ENCODE measurements around the gene DLG1. TPM values are rescaled to one million over a fixed set of nuclear protein-coding genes. Genes with fewer than 3 reads are reported as not detected.
"Not testable (repeated sequence)": the region's sequence is repeated elsewhere in the genome, so short reads cannot be mapped to it uniquely, and the experiment has no call there.

DLG1 gene
- total and polyA plus RNA-seq, 4 donors = 12.7 to 51.2 (median 22.3) TPM

DNA sequence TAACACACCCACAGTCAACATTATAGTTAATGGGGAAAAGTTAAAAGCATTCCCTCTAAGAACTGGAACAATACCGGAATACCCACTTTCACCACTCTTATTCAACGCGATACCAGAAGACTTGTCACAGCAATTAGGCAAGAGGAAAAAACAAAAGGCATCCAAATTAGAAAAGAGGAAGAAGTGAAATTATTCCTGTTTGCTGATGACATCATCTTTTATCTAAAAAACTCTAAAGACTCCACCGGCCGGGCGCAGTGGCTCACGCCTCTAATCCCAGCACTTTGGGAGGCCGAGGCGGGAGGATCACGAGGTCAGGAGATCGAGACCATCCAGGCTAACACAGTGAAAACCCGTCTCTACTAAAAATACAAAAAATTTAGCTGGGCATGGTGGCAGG lies 97.6 kb downstream of the DLG1 start:
- WGBS = 96% methylated on average over 12 of the region's 12 CpGs
- not testable (repeated sequence) for H3K4me3 ChIP-seq (ENCODE audit: low read depth in 1 of 3, low read length in 3 of 3); H3K27ac ChIP-seq (ENCODE audit: low read depth in 1 of 2, low read length in 2 of 2); H3K4me1 ChIP-seq (ENCODE audit: control insufficient read depth in 4 of 4, insufficient read depth in 4 of 4, low read length in 3 of 4); H3K9me3 ChIP-seq (ENCODE audit: control insufficient read depth in 4 of 4, low read length in 3 of 4); DNase-seq (ENCODE audit: low spot score); H3K27me3 ChIP-seq (ENCODE audit: control insufficient read depth in 4 of 4, insufficient read depth in 4 of 4, low read length in 3 of 4); H3K36me3 ChIP-seq (ENCODE audit: control insufficient read depth in 4 of 4, insufficient read depth in 3 of 4, low read depth in 1 of 4, low read length in 3 of 4); H3K9ac ChIP-seq (ENCODE audit: low read depth in 1 of 2, low read length in 2 of 2)

DNA sequence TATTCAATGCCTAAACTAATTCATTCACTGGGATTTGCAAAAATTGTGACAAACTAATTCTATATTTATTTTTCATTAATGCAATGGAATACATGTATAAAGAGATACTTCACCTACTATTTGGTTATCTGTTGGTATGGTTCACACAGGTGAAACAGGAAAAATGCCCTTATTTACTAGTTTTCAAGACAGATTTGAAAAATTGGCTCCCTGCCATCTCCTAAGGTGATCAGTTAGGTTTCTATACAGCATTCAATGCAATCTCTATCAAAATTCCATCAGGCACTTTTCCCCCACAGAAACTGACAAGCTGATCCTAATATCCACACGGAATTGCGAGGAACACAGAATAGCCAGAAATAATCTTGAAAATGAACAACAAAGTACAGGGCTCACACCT lies 101.1 kb downstream of the DLG1 start:
- H3K4me1 ChIP-seq (ENCODE audit: control insufficient read depth in 4 of 4, insufficient read depth in 4 of 4, low read length in 3 of 4) = peaks cover 0 to 3% (median 0%) of the 10 kb centered on the region in 4 donors
- no peak overlapping the region for H3K27ac ChIP-seq (ENCODE audit: low read depth in 1 of 2, low read length in 2 of 2)
- no peaks in the 10 kb centered on the region for H3K36me3 ChIP-seq (ENCODE audit: control insufficient read depth in 4 of 4, insufficient read depth in 3 of 4, low read depth in 1 of 4, low read length in 3 of 4)
- no peak for DNase-seq (ENCODE audit: low spot score)
- WGBS = 98% methylated on average over 2 of the region's 2 CpGs
- no peaks in the 10 kb centered on the region for H3K27me3 ChIP-seq (ENCODE audit: control insufficient read depth in 4 of 4, insufficient read depth in 4 of 4, low read length in 3 of 4)
- H3K9ac ChIP-seq (ENCODE audit: low read depth in 1 of 2, low read length in 2 of 2) = no peak overlapping the region
- TF ChIP-seq, protein P1, sequence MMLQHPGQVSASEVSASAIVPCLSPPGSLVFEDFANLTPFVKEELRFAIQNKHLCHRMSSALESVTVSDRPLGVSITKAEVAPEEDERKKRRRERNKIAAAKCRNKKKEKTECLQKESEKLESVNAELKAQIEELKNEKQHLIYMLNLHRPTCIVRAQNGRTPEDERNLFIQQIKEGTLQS (IDR thresholded peaks at IDR 0.05) = no peak
- TF ChIP-seq, protein P2, sequence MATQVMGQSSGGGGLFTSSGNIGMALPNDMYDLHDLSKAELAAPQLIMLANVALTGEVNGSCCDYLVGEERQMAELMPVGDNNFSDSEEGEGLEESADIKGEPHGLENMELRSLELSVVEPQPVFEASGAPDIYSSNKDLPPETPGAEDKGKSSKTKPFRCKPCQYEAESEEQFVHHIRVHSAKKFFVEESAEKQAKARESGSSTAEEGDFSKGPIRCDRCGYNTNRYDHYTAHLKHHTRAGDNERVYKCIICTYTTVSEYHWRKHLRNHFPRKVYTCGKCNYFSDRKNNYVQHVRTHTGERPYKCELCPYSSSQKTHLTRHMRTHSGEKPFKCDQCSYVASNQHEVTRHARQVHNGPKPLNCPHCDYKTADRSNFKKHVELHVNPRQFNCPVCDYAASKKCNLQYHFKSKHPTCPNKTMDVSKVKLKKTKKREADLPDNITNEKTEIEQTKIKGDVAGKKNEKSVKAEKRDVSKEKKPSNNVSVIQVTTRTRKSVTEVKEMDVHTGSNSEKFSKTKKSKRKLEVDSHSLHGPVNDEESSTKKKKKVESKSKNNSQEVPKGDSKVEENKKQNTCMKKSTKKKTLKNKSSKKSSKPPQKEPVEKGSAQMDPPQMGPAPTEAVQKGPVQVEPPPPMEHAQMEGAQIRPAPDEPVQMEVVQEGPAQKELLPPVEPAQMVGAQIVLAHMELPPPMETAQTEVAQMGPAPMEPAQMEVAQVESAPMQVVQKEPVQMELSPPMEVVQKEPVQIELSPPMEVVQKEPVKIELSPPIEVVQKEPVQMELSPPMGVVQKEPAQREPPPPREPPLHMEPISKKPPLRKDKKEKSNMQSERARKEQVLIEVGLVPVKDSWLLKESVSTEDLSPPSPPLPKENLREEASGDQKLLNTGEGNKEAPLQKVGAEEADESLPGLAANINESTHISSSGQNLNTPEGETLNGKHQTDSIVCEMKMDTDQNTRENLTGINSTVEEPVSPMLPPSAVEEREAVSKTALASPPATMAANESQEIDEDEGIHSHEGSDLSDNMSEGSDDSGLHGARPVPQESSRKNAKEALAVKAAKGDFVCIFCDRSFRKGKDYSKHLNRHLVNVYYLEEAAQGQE (IDR thresholded peaks at IDR 0.05) = no peak
- TF ChIP-seq GABPA (IDR thresholded peaks at IDR 0.05 in 1 of 2, conservative IDR thresholded peaks at IDR 0.05 in 1 of 2) (no peak), SP1 (IDR thresholded peaks at IDR 0.05) (no peak)
- no peaks in the 10 kb centered on the region for H3K9me3 ChIP-seq (ENCODE audit: control insufficient read depth in 4 of 4, low read length in 3 of 4)
- H3K4me3 ChIP-seq (ENCODE audit: low read depth in 1 of 3, low read length in 3 of 3) = no peak overlapping the region

DNA sequence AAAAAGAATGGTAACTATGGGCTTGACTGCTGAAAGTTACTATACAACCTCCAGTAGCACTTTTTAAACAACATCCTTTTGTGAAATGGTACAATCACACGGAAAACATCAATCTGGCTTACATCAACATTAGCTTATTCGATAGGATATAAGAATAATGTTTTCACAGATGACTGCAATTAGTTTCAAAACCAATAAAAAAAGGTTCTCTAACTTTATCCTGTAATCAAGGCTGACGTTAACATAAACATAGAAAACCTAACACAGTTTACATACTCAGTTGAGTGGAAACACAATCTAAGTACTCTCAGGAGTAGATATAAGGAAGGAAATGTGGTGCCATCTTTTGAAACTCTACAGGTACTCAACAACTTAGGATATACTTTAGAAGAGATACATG lies 102.2 kb downstream of the DLG1 start:
- WGBS = 90% methylated on average over 3 of the region's 3 CpGs
- DNase-seq (ENCODE audit: low spot score) = no peak
- H3K27me3 ChIP-seq (ENCODE audit: control insufficient read depth in 4 of 4, insufficient read depth in 4 of 4, low read length in 3 of 4) = no peaks in the 10 kb centered on the region
- H3K4me3 ChIP-seq (ENCODE audit: low read depth in 1 of 3, low read length in 3 of 3) = no peak overlapping the region
- H3K36me3 ChIP-seq (ENCODE audit: control insufficient read depth in 4 of 4, insufficient read depth in 3 of 4, low read depth in 1 of 4, low read length in 3 of 4) = no peaks in the 10 kb centered on the region
- H3K27ac ChIP-seq (ENCODE audit: low read depth in 1 of 2, low read length in 2 of 2) = no peak overlapping the region
- H3K4me1 ChIP-seq (ENCODE audit: control insufficient read depth in 4 of 4, insufficient read depth in 4 of 4, low read length in 3 of 4) = peaks cover 0 to 3% (median 0%) of the 10 kb centered on the region in 4 donors
- no peaks in the 10 kb centered on the region for H3K9me3 ChIP-seq (ENCODE audit: control insufficient read depth in 4 of 4, low read length in 3 of 4)
- H3K9ac ChIP-seq (ENCODE audit: low read depth in 1 of 2, low read length in 2 of 2) = no peak overlapping the region
- TF ChIP-seq RXRA (IDR thresholded peaks at IDR 0.05) (no peak), NR2F2 (IDR thresholded peaks at IDR 0.05) (no peak), FOXA1 (IDR thresholded peaks at IDR 0.05) (no peak), RAD21 (IDR thresholded peaks at IDR 0.05) (no peak), GABPA (IDR thresholded peaks at IDR 0.05 in 1 of 2, conservative IDR thresholded peaks at IDR 0.05 in 1 of 2) (no peak), HNF4G (IDR thresholded peaks at IDR 0.05) (no peak), JUND (IDR thresholded peaks at IDR 0.05) (no peak), TAF1 (conservative IDR thresholded peaks at IDR 0.05) (no peak), HNF4A (conservative IDR thresholded peaks at IDR 0.05) (no peak), YY1 (IDR thresholded peaks at IDR 0.05) (no peak), EGR1 (IDR thresholded peaks at IDR 0.05; ENCODE audit: low read depth in 2 of 2) (no peak)
- TF ChIP-seq, protein P3, sequence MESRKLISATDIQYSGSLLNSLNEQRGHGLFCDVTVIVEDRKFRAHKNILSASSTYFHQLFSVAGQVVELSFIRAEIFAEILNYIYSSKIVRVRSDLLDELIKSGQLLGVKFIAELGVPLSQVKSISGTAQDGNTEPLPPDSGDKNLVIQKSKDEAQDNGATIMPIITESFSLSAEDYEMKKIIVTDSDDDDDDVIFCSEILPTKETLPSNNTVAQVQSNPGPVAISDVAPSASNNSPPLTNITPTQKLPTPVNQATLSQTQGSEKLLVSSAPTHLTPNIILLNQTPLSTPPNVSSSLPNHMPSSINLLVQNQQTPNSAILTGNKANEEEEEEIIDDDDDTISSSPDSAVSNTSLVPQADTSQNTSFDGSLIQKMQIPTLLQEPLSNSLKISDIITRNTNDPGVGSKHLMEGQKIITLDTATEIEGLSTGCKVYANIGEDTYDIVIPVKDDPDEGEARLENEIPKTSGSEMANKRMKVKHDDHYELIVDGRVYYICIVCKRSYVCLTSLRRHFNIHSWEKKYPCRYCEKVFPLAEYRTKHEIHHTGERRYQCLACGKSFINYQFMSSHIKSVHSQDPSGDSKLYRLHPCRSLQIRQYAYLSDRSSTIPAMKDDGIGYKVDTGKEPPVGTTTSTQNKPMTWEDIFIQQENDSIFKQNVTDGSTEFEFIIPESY (IDR thresholded peaks at IDR 0.05) = no peak
- TF ChIP-seq, protein P4, sequence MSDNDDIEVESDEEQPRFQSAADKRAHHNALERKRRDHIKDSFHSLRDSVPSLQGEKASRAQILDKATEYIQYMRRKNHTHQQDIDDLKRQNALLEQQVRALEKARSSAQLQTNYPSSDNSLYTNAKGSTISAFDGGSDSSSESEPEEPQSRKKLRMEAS (IDR thresholded peaks at IDR 0.05) = no peak
- TF ChIP-seq, protein P5, sequence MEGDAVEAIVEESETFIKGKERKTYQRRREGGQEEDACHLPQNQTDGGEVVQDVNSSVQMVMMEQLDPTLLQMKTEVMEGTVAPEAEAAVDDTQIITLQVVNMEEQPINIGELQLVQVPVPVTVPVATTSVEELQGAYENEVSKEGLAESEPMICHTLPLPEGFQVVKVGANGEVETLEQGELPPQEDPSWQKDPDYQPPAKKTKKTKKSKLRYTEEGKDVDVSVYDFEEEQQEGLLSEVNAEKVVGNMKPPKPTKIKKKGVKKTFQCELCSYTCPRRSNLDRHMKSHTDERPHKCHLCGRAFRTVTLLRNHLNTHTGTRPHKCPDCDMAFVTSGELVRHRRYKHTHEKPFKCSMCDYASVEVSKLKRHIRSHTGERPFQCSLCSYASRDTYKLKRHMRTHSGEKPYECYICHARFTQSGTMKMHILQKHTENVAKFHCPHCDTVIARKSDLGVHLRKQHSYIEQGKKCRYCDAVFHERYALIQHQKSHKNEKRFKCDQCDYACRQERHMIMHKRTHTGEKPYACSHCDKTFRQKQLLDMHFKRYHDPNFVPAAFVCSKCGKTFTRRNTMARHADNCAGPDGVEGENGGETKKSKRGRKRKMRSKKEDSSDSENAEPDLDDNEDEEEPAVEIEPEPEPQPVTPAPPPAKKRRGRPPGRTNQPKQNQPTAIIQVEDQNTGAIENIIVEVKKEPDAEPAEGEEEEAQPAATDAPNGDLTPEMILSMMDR (IDR thresholded peaks at IDR 0.05; ENCODE audit: low read depth, low read length, missing input control) = no peak
- TF ChIP-seq, protein P2 (IDR thresholded peaks at IDR 0.05) = no peak
- TF ChIP-seq, protein P1 (IDR thresholded peaks at IDR 0.05) = no peak

Data from liver (tissue), 9 donors.